Panc1 (cell line): Measurements from ENCODE around the gene COMMD9. TPM values are rescaled to one million over a fixed set of nuclear protein-coding genes. Genes with fewer than 3 reads are reported as not detected.
A peak's percentile ranks its signal among the peaks of the same experiment; 100 is the strongest.

ENCODE experiments used
- ATAC-seq: fragments of 200-7000 bp; cut with Tn5 transposase; 2 replicates; pipeline ENCODE4 v1.9.1; 2020; ENCODE audit warnings: mild to moderate bottlenecking, moderate library complexity
- BruUV-seq: library from RNA; stranded (reverse); fragments of 400-500 nt; replicated peaks from 2 replicates; lab custom pipeline; 2021; lab: Mats Ljungman, UMichigan
- CTCF ChIA-PET: fragments of 300-600 bp; sonication (Branson Sonifier 250); formaldehyde crosslinking; loops from one replicate; lab custom pipeline; 2022; ENCODE audit warnings: antibody characterized with exemption; lab: Charles Lee
- POLR2A ChIA-PET: fragments of 300-600 bp; sonication (Branson Sonifier 250); formaldehyde crosslinking; loops from one replicate; lab custom pipeline; 2022; ENCODE audit warnings: antibody characterized with exemption; lab: Charles Lee
- DNase-seq: peaks from one replicate; pipeline ENCODE4 v3.0.0-alpha.2; 2010; ENCODE audit warnings: low read depth, low spot score
- H3K27ac ChIP-seq: 2 replicates; pipeline ENCODE4 v1.5.1; 2011; ENCODE audit warnings: mild to moderate bottlenecking, low read length, inconsistent platforms
- H3K27me3 ChIP-seq: fragments of 200-500 bp; sonication (Bioruptor generic); 2 replicates; pipeline ENCODE4 v1.6.0; 2014; ENCODE audit warnings: low read length, inconsistent platforms; ENCODE audit not compliant: control insufficient read depth, insufficient read depth
- H3K36me3 ChIP-seq: fragments of 200-500 bp; sonication (Bioruptor generic); 2 replicates; pipeline ENCODE4 v1.5.1; 2014; ENCODE audit warnings: inconsistent platforms, mild to moderate bottlenecking, low read length, moderate library complexity; ENCODE audit not compliant: control insufficient read depth, insufficient read depth
- H3K4me1 ChIP-seq: 2 replicates; pipeline ENCODE4 v1.5.1; 2011; ENCODE audit warnings: inconsistent platforms, mild to moderate bottlenecking, low read length, moderate library complexity; ENCODE audit not compliant: control insufficient read depth, insufficient read depth
- H3K4me3 ChIP-seq, 2 experiments: 2 replicates each; pipeline ENCODE4 v1.5.1; 2011 to 2012; ENCODE audit warnings: low read depth in 2 of 2, low read length in 2 of 2, mild to moderate bottlenecking in 2 of 2, inconsistent platforms in 1 of 2, moderate library complexity in 1 of 2
- H3K9me3 ChIP-seq: fragments of 200-500 bp; sonication (Bioruptor generic); 2 replicates; pipeline ENCODE4 v1.5.1; 2014; ENCODE audit warnings: low read depth, mild to moderate bottlenecking, inconsistent platforms, low read length, moderate library complexity; ENCODE audit not compliant: control insufficient read depth, insufficient read depth
- POLR2AphosphoS5 ChIP-seq: IDR thresholded peaks from 2 replicates; pipeline ENCODE4 v1.6.1; 2012; ENCODE audit warnings: mild to moderate bottlenecking, low read depth, low read length, moderate library complexity
- SIN3A ChIP-seq: IDR thresholded peaks from 2 replicates; pipeline ENCODE4 v1.6.1; 2012; ENCODE audit warnings: low read depth, mild to moderate bottlenecking, low read length, moderate library complexity, borderline replicate concordance; ENCODE audit not compliant: insufficient read depth
- TCF7L2 ChIP-seq: IDR thresholded peaks from 2 replicates; pipeline ENCODE4 v1.6.1; 2011; ENCODE audit warnings: mild to moderate bottlenecking, low read depth, low read length, inconsistent platforms
- in situ Hi-C: cut with HindIII; loops from 2 replicates; pipeline ENCODE4 v1.10.0; 2016; ENCODE audit warnings: low sequenced_read_pairs, low pct_unique_long_range_greater_than_20kb
- intact Hi-C: fragments of 100-400 bp; cut with micrococcal nuclease; formaldehyde crosslinking; loops from one replicate; pipeline ENCODE4 v1.10.0; 2022; ENCODE audit not compliant: unreplicated experiment
- total RNA-seq: library from RNA; stranded (reverse); gene quantifications from one replicate; pipeline ENCODE4 v1.2.1, GENCODE V29; 2021; ENCODE audit not compliant: unreplicated experiment
- TF ChIP-seq, protein P1 (sequence below), 2 experiments: IDR thresholded peaks; 2 replicates each; pipeline ENCODE4 v1.6.1; 2011 to 2012; ENCODE audit warnings: low read depth in 2 of 2, control low read depth in 1 of 2, low read length in 1 of 2, mild to moderate bottlenecking in 1 of 2, moderate library complexity in 1 of 2; ENCODE audit not compliant: insufficient read depth in 1 of 2
- TF ChIP-seq, protein P2 (sequence below): fragments of 450-650 bp; IDR thresholded peaks from 2 replicates; pipeline ENCODE4 v1.5.1; 2017; ENCODE audit warnings: mild to moderate bottlenecking

COMMD9 gene
- total RNA-seq, 1 experiment from 2014 or later = 41.8 TPM

- H3K4me1 ChIP-seq = no peaks in the 10 kb centered on the region
- ChIA-PET POLR2A (no interaction called here), CTCF (no interaction called here)
- DNase-seq = no peak
- H3K27ac ChIP-seq = no peak within 1 kb of the TSS
- ATAC-seq = no peak
- intact Hi-C loops (no loop called here), in situ Hi-C loops (no loop called here)
- no peaks in the 10 kb centered on the region for H3K9me3 ChIP-seq
- no peaks in the 10 kb centered on the region for H3K36me3 ChIP-seq
- BruUV-seq = no TSS peak
- TF ChIP-seq, protein P1, sequence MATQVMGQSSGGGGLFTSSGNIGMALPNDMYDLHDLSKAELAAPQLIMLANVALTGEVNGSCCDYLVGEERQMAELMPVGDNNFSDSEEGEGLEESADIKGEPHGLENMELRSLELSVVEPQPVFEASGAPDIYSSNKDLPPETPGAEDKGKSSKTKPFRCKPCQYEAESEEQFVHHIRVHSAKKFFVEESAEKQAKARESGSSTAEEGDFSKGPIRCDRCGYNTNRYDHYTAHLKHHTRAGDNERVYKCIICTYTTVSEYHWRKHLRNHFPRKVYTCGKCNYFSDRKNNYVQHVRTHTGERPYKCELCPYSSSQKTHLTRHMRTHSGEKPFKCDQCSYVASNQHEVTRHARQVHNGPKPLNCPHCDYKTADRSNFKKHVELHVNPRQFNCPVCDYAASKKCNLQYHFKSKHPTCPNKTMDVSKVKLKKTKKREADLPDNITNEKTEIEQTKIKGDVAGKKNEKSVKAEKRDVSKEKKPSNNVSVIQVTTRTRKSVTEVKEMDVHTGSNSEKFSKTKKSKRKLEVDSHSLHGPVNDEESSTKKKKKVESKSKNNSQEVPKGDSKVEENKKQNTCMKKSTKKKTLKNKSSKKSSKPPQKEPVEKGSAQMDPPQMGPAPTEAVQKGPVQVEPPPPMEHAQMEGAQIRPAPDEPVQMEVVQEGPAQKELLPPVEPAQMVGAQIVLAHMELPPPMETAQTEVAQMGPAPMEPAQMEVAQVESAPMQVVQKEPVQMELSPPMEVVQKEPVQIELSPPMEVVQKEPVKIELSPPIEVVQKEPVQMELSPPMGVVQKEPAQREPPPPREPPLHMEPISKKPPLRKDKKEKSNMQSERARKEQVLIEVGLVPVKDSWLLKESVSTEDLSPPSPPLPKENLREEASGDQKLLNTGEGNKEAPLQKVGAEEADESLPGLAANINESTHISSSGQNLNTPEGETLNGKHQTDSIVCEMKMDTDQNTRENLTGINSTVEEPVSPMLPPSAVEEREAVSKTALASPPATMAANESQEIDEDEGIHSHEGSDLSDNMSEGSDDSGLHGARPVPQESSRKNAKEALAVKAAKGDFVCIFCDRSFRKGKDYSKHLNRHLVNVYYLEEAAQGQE (IDR thresholded peaks at IDR 0.05; ENCODE audit: insufficient read depth in 1 of 2, low read depth in 2 of 2, low read length in 1 of 2) = no peak
- TF ChIP-seq POLR2AphosphoS5 (no peak), TCF7L2 (no peak), SIN3A (no peak)
- TF ChIP-seq, protein P2, sequence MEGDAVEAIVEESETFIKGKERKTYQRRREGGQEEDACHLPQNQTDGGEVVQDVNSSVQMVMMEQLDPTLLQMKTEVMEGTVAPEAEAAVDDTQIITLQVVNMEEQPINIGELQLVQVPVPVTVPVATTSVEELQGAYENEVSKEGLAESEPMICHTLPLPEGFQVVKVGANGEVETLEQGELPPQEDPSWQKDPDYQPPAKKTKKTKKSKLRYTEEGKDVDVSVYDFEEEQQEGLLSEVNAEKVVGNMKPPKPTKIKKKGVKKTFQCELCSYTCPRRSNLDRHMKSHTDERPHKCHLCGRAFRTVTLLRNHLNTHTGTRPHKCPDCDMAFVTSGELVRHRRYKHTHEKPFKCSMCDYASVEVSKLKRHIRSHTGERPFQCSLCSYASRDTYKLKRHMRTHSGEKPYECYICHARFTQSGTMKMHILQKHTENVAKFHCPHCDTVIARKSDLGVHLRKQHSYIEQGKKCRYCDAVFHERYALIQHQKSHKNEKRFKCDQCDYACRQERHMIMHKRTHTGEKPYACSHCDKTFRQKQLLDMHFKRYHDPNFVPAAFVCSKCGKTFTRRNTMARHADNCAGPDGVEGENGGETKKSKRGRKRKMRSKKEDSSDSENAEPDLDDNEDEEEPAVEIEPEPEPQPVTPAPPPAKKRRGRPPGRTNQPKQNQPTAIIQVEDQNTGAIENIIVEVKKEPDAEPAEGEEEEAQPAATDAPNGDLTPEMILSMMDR = no peak
- H3K4me3 ChIP-seq = no peak within 1 kb of the TSS
- no peaks in the 10 kb centered on the region; the same call in none of the 2 replicates for H3K27me3 ChIP-seq
These were observed 6.7 kb upstream of the COMMD9 start, which contains the start of gene PRR5L for GRCh38 chr11:36295926-36296325. PRR5L (plus strand) TSS chr11:36296288; CDS start chr11:36401122, 104,834 bp downstream.

DNA sequence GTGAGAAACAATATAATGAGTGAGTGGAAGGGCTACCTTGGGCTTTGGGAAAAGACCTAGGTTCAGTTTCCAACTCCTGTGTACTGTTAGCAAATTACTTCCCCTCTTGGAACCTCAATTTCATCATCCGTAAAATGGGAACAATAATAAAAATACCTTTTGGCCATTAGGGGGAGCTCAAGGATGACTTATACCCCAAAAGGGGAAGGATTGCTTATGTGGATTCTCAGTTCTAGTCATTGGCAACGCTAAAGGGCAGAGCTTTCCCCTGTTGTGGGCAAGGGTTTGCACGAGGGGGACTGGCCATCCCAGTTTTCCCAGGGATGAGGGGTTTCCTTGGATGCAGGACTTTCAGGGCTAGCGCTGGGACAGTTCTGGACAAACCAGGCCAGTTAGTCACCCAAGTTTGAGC, 3.1 kb upstream of the COMMD9 start:
- H3K9me3 ChIP-seq = no peaks in the 10 kb centered on the region
- CTCF ChIA-PET = interaction anchor here (1.2 to 3.0 kb wide), 2 partner anchors 186 to 201 kb away, joined by 11 to 16 read pairs; no protein-coding TSS in a partner anchor
- intact Hi-C loops (loop anchor here (5.0 kb wide), 2 partner anchors 185 to 200 kb away; no protein-coding TSS in a partner anchor), in situ Hi-C loops (no loop called here)
- TF ChIP-seq, protein P2 = peak; percentile 58
- no peak for TF ChIP-seq SIN3A
- no peak for TF ChIP-seq TCF7L2
- H3K4me1 ChIP-seq = no peaks in the 10 kb centered on the region; the same call in 1 of the 2 replicates
- H3K4me3 ChIP-seq = no peak overlapping the region
- DNase-seq (no peak), ATAC-seq (no peak)
- no peak overlapping the region for H3K27ac ChIP-seq
- POLR2A ChIA-PET = interaction anchor here (0.6 kb wide), 1 partner anchor 1147 kb away, joined by 6 read pairs; no protein-coding TSS in a partner anchor
- H3K36me3 ChIP-seq = no peaks in the 10 kb centered on the region
- no peaks in the 10 kb centered on the region for H3K27me3 ChIP-seq
- no TSS peak for BruUV-seq
